HG03442 (cell line): ENCODE results near the gene FBXO47.
"Not testable (repeated sequence)": the region's sequence is repeated elsewhere in the genome, so short reads cannot be mapped to it uniquely, and the experiment has no call there.

ENCODE experiments used
- ATAC-seq: cut with Tn5 transposase; IDR thresholded peaks from one replicate; pipeline ENCODE4 v1.9.1; 2021; ENCODE audit warnings: mild to moderate bottlenecking, moderate library complexity; ENCODE audit not compliant: unreplicated experiment

FBXO47 gene

DNA sequence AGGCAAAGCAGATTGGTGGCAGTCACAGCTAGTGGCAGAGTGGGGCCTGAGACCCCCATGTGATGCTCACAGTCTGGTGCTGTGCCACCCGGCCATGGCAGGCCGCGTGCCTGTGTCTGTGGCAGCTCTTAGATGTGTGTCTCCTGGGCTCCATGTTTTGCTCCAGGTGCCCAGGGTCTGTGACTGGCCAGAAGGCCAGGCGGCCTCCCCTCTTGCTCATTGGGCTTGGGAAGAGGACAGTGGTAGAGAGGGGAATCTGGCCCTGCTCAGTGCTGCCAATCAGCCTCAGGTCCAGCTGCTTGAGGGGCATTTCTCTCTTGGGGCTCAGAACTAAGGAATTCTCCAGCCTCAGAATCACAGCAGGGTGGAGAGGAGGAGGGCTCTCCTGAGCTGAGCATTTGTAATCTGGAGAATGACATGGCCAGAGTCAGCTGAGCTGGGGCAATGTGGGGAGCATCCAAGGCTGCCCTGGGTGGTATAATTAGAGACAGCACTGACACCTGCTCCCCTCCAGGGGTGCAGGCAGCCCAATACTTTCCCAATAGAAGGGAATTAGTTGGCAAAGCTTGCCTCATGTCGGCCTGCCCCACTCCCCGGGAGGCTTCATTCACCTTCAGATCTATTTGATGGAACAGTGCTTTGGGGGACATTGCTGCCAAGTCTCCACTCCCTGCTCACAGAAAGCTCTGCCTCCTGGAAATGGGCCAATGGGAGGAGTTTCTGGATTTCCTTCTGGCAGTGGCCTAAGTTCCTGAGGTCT is 44.5 kb downstream of the FBXO47 start:
- ATAC-seq = no peak

DNA sequence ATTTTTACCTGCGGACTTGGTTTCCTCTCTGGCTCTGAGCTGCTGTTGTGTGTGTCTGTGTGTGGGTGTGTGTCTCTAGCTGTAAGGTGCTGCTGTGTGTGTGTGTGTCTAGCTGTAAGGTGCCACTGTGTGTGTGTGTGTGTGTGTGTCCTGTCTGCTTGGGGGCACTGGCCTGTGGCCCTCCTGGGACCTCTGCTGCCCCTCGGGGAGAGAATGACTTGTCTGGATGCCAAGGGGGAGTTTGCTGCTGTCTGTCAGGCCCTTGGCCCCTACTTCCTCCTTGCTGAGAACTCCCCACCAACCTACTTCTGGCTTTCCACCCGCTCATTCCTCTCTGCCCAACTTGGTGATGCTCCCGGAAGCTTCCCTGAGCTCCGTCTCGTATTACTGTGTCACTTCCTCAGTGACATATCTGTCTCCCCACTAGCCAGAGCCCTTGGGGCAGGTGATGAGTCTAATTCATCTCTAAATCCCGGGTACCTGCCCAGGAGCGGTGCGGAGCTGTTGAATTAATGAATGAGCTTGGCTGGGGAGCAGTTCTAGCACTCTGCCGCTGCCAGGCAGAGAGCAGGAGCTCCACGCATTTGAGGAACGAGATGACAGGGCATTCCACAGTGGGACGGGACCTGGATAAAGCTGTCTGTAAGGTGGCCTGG is 45.3 kb downstream of the FBXO47 start:
- no peak for ATAC-seq

DNA sequence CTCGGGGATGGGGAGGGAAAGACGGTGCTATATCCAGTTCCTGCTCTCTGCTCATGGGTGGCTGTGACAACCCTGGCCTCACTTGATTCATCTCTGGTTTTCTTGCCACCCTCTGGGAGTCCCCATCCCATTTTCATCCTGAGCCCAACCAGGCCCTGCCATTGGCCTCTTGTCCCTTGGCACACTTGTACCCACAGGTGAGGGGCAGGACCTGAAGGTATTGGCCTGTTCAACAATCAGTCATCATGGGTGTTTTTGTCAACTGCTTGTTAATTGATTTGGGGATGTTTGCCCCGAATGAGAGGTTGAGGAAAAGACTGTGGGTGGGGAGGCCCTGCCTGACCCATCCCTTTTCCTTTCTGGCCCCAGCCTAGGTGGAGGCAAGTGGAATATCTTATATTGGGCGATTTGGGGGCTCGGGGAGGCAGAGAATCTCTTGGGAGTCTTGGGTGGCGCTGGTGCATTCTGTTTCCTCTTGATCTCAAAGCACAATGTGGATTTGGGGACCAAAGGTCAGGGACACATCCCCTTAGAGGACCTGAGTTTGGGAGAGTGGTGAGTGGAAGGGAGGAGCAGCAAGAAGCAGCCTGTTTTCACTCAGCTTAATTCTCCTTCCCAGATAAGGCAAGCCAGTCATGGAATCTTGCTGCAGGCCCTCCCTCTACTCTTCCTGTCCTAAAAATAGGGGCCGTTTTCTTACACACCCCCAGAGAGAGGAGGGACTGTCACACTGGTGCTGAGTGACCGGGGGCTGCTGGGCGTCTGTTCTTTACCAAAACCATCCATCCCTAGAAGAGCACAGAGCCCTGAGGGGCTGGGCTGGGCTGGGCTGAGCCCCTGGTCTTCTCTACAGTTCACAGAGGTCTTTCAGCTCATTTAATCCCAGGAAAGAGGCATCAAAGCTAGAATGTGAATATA is 46.6 kb downstream of the FBXO47 start:
- no peak for ATAC-seq

DNA sequence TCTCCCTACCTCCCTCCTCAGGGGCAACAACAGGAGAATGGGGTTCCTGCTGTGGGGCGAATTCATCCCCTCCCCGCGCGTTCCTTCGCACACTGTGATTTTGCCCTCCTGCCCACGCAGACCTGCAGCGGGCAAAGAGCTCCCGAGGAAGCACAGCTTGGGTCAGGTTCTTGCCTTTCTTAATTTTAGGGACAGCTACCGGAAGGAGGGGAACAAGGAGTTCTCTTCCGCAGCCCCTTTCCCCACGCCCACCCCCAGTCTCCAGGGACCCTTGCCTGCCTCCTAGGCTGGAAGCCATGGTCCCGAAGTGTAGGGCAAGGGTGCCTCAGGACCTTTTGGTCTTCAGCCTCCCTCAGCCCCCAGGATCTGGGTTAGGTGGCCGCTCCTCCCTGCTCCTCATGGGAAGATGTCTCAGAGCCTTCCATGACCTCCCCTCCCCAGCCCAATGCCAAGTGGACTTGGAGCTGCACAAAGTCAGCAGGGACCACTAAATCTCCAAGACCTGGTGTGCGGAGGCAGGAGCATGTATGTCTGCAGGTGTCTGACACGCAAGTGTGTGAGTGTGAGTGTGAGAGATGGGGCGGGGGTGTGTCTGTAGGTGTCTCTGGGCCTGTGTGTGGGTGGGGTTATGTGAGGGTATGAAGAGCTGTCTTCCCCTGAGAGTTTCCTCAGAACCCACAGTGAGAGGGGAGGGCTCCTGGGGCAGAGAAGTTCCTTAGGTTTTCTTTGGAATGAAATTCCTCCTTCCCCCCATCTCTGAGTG is 47.7 kb downstream of the FBXO47 start:
- ATAC-seq = no peak

DNA sequence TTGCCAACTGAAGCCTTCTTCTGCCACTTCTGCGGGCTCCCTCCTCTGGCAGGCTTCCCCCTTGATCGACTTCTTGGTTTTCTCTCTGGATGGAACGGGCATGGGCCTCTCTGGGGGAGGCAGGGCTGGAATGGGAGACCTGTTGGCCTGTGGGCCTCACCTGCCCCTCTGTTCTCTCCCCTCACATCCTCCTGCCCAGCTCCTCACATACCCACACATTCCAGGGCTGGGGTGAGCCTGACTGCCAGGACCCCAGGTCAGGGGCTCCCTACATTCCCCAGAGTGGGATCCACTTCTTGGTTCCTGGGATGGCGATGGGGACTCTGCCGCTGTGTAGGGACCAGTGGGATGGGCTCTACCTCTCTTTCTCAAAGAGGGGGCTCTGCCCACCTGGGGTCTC is 48.3 kb downstream of the FBXO47 start:
- no peak for ATAC-seq

DNA sequence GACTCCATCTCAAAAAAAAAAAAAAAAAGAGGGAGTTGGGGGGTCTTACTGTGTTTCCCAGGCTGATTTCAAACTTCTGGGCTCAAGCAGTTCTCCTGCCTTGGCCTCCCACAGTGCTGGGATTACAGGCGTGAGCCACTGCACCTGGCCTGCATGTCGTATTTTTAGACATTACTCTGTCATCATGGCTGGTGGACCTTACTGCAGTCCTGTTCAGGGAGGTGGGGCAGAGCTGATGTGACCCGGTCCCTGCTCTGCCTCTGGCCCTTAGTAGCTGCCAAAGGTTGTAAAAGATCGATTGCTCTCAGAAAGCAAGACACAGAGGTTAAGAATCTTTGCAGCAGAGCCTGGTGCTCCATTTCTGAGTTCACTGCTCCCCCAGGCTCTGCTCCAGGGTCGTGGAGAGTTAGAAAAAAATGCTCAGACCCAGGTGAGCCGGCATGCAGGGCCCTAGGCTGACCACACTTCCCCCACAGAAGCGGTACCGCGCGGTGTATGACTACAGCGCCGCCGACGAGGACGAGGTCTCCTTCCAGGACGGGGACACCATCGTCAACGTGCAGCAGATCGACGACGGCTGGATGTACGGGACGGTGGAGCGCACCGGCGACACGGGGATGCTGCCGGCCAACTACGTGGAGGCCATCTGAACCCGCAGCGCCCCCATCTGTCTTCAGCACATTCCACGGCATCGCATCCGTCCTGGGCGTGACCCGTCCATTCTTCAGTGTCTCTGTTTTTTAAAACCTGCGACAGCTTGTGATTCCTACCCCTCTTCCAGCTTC is 48.9 kb downstream of the FBXO47 start:
- no peak for ATAC-seq

DNA sequence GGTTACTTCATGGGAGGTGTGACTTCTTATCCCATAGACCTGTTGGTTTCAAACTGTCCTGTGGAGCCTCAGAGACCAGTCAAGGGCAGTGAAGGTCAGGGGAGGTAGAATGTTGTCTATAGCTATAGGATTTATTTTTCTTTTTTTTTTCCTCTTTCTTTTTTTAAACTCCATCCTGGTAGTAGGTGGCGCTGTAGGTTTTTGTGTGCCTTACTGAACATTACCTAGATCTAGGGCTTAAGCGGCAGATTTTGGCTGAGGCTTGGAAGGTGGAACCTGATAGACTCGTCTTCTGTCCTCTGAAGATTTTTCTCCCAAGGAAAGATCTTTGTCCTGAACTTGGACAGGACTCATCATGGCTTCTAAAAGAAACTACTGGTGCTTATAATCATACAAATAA is 49.9 kb downstream of the FBXO47 start:
- ATAC-seq = no peak

DNA sequence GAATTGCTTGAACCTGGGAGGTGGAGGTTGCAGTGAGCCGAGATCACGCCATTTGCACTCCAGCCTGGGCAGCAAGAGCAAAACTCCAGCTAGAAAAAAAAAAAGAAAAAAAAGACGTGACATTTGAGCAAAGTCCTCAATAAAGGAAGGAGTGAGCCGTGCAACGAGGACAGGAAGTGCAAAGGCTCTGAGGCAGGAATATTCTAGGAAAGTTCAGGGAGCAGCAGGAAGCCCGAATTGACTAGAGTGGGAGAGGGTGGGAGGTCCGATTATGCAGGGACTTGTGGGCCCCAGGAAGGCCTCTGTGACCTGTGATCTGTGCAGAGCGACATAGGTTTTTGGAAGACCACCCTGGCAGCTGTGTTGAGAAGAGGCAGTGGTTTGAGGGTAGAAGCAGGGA is 50.4 kb downstream of the FBXO47 start:
- no peak for ATAC-seq

DNA sequence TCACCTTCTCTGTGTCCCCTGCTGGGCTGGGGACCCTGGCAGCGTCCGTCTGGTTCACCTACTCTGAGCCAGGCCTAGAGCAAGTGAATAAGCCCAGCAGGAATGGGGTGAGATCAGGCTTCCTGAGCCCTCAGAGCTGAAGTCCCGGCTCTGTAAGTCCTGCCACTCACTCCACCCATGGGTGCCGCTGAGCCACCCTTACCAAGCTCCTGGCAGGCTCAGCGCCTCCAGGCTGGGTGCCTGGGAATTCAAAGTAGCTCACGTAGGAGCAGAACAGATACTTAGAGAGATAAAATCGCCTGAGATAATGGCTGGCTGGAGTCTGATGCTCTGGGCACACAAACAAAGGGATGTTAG is 51.6 kb downstream of the FBXO47 start:
- no peak for ATAC-seq

DNA sequence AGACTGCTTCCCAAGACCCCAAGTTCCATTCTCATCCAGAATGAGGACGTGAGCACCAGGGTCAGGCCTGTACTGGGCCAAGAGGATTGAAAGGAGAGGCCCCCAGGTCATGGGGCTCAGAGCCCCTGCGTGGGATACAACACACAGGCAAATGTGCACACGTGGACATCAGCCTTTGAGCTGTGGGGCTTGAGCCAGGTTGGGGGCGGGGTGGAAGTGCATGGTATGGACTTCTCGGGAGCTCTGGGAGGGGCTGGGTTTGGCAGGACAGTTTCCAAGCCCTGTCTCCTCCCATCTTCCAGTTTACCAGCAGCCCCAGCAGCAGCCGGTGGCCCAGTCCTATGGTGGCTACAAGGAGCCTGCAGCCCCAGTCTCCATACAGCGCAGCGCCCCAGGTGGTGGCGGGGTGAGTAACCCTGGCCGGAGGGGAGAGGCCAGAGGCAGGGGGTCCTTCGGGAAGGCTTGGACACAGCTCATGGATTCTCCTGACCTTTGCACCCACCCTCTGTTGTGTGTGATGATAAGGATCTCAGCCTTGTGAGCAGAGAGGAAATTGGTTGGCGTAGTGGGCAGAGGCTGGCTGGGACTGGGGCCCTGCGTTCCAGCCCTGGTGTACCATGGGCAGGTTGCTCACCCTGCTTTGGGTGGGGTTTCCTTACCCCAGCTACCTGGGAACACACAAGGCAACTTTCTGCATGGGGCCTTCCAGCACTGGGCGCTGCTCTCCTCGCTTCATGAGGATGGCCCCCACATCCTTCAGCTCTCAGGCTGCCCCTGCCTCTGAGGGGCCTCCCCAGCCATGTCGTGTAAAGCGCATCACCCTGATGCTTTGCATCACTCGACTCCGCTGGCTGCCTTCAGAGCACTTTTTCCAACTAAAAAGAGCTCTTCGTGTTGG is 52.2 kb downstream of the FBXO47 start:
- ATAC-seq = no peak

DNA sequence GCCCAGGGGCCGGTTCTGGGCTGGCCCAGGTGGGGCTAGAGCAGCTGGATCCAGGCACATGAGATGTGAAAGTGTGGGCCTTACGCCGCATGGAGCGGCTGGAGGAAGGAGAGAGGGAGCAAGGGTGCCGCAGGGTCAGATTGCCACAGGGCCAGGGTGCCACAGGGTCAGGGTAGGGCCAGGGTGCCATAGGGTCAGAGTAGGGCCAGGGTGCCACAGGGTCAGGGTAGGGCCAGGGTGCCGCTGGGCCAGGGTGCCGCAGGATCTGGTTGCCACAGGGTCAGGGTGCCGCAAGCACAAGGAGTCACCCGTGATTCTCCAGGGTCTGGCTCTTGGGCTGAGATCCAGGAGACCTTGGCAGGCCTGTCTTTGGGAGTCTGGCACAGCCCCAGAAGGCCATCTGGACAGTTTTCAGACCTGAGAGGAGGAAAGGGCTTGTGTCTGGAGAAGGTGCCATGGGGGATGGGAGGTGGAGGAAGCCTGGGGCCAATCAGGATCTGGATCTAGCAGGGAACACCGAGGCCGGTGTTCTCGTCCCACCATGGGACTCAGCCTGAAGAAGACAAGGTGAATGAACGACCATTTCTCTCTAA is 54.9 kb downstream of the FBXO47 start:
- ATAC-seq = no peak

DNA sequence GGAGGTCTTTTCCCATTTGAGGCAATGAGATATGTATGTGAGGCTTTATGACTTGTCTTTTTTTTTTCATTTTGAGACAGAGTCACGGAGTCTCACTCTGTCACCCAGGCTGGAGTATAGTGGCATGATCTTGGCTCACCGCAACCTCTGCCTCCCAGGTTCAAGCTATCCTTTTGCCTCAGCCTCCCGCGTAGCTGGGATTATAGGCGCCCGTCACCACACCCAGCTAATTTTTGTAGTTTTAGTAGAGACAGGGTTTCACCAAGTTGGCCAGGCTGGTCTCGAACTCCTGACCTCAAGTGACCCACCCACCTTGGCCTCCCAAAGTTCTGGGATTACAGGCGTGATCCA is 55.5 kb downstream of the FBXO47 start:
- not testable (repeated sequence) for ATAC-seq

DNA sequence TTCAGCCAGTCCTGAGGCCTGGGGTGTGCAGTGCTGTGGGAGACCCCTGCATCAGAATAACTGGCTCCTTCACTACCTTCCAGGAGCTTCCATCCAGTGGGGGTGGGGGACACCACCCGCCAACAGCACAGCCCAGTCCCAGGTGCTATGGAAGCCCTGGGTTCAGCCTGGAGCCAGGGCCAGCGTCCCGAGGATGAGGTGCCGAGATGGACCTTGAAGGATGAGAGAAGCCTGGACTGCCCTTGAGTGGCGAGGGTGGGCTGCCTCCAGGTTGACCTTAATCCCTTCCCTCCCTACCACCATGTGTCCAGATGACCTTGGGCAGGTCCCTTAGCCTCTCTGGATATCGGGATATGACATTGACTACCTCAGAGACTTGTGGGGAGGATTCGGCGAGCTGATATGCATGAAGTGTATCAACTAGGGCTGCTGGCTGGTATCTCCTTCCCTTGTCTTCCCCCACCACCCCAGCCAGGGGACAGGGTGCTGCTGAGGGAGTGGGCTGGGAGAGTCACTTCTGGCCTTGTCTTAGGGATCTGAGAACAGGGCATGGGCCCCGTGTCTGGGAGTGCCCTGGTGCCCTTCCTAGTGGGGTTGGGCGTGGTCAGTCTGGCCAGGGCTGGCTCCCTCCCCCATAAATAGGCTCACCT is 56.0 kb downstream of the FBXO47 start:
- no peak for ATAC-seq

DNA sequence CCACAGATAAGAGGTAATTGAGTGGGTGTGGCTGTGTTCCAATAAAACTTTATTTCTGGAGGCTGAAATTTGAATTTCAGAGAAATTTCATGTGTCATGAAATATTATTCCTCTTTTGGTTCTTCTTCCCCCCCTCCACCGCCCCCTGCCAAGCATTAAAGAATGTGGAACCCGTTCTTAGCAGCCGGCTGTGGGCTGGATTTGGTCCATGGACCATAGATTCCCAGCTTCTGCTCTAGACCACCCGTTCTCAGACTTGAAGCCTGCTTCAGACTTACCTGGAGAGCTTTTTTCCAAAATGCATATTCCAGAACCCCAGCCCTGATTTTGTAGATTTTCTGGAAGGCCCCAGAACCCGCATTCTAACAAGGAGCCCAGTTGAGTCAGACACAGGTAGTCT is 56.9 kb downstream of the FBXO47 start:
- no peak for ATAC-seq

DNA sequence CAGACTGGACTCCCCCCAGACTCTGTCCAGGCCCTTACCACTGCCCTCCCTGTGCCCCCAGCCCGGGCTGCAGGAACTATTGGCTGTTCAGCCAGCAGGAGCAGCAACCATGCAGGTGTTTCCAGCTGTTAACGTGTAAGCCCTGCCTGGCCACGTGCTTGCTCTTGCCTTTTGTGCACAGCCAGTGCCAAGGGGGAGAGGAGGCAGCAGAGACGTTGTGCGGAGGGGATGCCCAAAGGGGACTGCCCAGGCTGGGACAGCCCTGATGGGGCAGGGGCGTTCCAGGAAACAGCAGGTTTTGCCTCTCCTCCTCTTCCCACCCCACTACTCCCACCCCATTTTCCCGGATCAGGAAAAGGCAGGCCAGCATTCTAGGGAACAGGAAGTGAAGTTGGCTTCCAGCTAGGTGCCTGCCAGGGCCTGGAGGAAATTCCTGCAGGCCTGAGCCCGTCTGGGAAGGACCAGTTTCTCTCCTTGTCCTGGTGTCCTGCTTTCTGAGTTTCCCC is 58.5 kb downstream of the FBXO47 start:
- no peak for ATAC-seq

DNA sequence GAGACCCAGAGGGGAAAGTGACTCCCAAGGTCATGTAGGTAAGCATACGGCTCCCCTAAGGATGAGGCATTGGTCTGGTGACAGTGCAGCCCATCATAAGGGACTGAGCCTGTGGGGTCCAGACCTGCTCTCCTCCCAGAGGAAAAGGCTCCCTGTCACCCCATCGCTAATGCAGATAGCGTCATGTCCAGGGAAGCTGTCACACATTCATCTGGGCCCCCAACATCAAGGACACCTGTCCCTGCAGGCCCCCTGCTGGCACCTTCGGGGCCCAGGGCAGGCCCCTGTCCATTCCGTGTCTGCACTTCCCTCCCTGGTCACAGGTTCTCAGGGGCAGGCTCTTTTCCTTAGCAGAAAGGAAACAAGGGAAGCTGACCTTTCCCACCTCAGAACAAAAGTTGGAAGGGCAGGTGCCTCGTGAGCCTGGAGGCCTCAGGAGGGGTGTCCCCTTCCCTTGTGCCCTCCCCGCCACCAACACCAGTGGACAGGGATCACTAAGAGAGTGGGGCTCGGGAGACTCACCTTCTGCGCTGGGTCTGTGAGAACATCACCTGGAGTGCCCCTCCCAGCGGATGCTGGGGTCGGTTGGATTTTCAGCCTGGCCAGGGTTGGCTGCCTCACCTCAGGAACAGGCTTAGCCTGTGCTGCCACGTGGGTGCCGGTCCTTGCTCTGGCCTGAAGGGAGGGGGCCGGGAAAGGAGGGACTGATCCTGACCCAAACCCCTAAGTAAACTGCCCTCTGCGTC is 59.1 kb downstream of the FBXO47 start:
- no peak for ATAC-seq

DNA sequence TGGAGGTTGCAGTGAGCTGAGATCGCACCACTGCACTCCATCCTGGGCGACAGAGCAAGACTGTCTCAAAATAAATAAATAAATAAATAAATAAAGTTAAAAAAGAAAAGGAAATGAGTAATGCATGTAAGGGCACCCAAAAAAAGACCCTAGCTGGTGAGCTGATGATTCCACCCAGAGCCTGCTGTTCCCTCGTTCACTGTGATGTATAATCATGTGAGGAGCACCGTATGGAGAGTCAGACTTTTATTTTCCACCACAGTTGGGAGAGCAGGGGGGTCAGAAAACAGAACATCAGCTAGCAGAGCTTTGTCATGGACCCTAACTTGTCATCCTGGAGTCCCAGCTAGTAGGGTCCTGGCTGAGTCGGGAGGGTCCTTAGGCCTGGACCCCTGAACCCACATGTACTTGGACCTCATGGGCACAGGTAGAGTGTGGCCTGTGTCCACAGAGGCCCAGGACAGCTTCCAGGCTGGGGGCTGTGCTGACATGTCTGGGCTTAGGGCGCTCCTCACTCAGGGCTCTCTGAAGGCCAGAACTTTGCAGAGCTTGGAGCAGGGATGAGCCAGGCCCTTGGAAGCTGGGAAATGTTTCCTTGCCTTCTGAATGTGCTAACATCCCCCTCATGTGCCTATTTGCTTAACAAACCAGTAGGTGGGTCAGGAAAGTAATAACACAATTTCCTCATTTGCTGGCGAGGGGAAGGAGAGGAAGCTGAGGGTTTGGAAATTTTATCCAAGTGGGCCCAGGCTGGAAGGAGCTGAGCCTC is 60.6 kb downstream of the FBXO47 start:
- no peak for ATAC-seq
